Measurements from ENCODE around the gene TTC16. TPM values are rescaled to one million over a fixed set of nuclear protein-coding genes. Genes with fewer than 3 reads are reported as not detected.

TTC16 gene
- total RNA-seq, 1 experiment from 2014 or later: not detected

GRCh38 chr9:127734747-127735529 lies 19.1 kb downstream of the TTC16 start, which contains the start of gene TOR2A:
Gene TOR2A (minus strand): TSS chr9:127735294. CDS start chr9:127735270, 24 bp downstream.
- Histone ChIP-seq H3K36me3 (ENCODE audit: insufficient read depth, low read length) (no peaks in the 10 kb centered on the region), H3K4me2 (ENCODE audit: low read depth, low read length, poor library complexity, severe bottlenecking) (peak within 1 kb of the TSS; percentile 95), H2AFZ (ENCODE audit: low read length) (peak within 1 kb of the TSS; percentile 97; the same call in 1 of the 2 replicates), H3K27me3 (ENCODE audit: low read length) (no peaks in the 10 kb centered on the region), H3K4me1 (ENCODE audit: low read length) (peaks cover 14% of the 10 kb centered on the region), H3K9me2 (replicated peaks; ENCODE audit: insufficient read depth, low read length) (no peaks in the 10 kb centered on the region), H3K9ac (ENCODE audit: low read length) (peak within 1 kb of the TSS; percentile 86), H3K27ac (ENCODE audit: low read length) (peak within 1 kb of the TSS; percentile 51), H3K4me3 (ENCODE audit: low read length) (peak within 1 kb of the TSS; percentile 86), H3K79me2 (ENCODE audit: low read length) (no peaks in the 10 kb centered on the region), H3K9me3 (ENCODE audit: low read length) (no peaks in the 10 kb centered on the region), H4K20me1 (ENCODE audit: insufficient read depth, low read depth, low read length) (no peaks in the 10 kb centered on the region)
- DNase-seq: peak; percentile 99

DNA sequence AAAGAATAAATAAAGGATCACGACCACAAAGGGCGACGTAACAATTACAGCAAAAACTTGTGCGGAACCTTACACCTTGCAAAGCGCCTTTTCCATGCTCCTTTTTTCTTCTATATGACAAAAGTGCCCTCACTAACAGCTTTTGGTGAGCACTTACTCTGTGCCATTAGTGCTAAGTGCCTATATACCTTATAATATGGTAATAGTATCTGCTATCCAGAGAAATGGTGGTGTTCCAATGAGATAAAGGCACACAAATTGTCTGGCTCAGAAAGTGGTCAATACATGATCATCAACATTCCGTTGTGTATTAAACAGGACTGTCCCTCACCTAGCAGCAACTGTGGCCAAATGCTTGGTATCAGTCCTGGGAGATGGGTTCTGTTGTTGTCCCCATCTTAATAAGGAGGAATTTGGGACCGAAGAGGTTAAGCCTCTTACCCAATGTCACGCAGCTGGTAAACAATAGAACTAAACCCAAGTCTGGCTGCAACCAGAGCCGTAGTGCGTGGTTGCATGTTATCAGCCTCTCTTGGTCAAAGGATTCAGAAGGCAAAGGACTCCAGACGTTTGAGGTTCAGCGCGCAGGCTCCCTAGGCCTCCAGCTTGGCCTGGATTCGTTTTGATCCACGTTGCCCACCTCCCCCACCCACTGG lies 19.8 kb downstream of the TTC16 start:
- Histone ChIP-seq H3K27me3 (ENCODE audit: low read length) (no peaks in the 10 kb centered on the region), H4K20me1 (ENCODE audit: insufficient read depth, low read depth, low read length) (no peaks in the 10 kb centered on the region), H3K4me2 (ENCODE audit: low read depth, low read length, poor library complexity, severe bottlenecking) (peak overlapping the region; percentile 95), H3K9me3 (ENCODE audit: low read length) (no peaks in the 10 kb centered on the region), H2AFZ (ENCODE audit: low read length) (no peak overlapping the region), H3K9me2 (replicated peaks; ENCODE audit: insufficient read depth, low read length) (no peaks in the 10 kb centered on the region), H3K9ac (ENCODE audit: low read length) (no peak overlapping the region), H3K79me2 (ENCODE audit: low read length) (no peaks in the 10 kb centered on the region), H3K4me3 (ENCODE audit: low read length) (peak overlapping the region; percentile 7; the same call in 1 of the 2 replicates), H3K4me1 (ENCODE audit: low read length) (peaks cover 14% of the 10 kb centered on the region), H3K27ac (ENCODE audit: low read length) (no peak overlapping the region), H3K36me3 (ENCODE audit: insufficient read depth, low read length) (no peaks in the 10 kb centered on the region)
- no peak for DNase-seq

DNA sequence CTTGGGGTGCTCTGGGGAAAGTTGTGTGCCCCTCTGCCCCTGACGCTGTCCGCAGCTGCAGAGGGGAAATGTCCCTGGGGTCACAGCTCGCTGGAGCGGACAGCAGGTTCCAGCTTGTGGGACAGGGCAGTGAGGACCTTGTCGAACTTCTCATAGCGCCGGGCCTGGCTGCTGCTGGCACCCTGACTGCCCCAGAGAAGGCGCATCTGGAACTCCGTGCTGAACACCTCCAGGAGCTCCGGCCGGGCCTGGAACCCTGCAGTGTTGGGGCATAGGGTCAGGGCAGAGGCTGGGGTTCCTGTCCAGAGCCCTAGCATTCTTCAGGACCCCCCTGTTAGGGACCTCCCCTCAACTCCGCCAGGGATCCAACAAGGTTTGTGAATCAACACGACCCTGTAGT lies 22.8 kb downstream of the TTC16 start:
- Histone ChIP-seq H4K20me1 (ENCODE audit: insufficient read depth, low read depth, low read length) (no peaks in the 10 kb centered on the region), H3K27me3 (ENCODE audit: low read length) (no peaks in the 10 kb centered on the region), H3K4me1 (ENCODE audit: low read length) (peaks cover 14% of the 10 kb centered on the region), H3K9ac (ENCODE audit: low read length) (no peak overlapping the region), H3K9me3 (ENCODE audit: low read length) (no peaks in the 10 kb centered on the region), H3K4me2 (ENCODE audit: low read depth, low read length, poor library complexity, severe bottlenecking) (no peak overlapping the region), H3K27ac (ENCODE audit: low read length) (no peak overlapping the region), H3K79me2 (ENCODE audit: low read length) (no peaks in the 10 kb centered on the region), H3K9me2 (replicated peaks; ENCODE audit: insufficient read depth, low read length) (no peaks in the 10 kb centered on the region), H2AFZ (ENCODE audit: low read length) (no peak overlapping the region), H3K4me3 (ENCODE audit: low read length) (no peak overlapping the region), H3K36me3 (ENCODE audit: insufficient read depth, low read length) (no peaks in the 10 kb centered on the region)
- DNase-seq: no peak

DNA sequence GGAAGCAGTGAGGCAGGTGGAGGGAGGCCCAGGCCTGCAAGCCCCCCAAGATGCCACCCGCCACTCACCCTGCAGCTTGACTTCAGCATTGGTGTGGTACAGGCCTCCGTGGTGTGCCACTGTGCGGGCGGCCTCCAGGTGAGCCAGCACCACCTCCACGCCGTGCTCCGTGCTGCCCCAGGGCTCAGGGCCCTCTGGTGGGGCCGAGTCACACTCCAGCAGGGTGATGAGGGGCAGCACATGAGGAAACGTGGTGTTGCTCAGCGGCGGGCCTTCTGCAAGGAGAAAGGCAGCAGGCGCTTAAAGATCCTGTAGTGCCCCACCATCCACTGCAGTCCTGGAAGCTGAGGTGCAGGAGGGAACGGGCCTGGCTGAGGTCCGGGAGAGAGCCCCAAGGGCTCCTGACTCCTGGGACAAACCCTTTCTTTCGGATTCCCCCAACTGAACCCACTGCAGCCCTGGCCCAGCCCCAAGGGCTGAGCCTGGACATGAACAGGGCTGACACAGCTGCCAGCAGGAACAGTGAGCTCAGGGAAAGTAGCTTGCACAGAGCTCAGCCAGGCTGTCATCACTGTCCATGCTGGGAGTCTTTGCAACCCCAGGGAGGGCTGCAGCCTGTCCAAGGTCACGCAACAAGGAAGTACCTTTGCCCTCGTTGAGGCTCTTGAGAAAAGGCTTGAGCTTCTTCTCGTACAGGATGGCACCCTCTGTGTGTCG lies 23.9 kb downstream of the TTC16 start:
- Histone ChIP-seq H3K4me2 (ENCODE audit: low read depth, low read length, poor library complexity, severe bottlenecking) (no peak overlapping the region), H3K9ac (ENCODE audit: low read length) (no peak overlapping the region)
- no peak for DNase-seq

DNA sequence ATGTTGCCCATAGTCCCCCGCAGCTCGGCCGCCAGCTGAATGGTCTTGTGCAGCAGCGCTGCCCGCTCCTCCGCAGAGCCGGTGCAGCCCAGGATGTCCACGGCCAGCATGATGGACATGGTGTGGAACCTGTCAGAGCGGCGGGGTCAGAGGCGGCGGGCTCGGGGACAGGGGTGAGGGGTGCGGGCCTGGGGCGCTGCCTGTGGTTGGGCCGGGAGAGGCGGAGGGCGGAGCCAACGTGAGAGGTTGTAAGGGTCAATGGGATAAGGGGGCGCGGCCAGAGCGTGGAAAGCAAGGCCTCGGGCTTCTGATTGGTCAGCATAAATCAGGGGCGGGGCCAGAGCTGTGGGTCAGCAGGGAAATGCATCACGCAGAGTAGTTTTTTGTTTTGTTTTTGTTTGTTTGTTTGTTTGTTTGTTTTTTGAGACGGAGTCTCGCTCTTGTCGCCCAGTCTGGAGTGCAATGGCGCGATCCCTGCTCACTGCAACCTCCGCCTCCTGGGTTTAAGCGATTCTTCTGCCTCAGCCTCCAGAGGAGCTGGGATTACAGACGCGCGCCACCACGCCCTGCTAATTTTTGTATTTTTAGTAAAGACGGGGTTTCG lies 26.1 kb downstream of the TTC16 start:
- no peaks in the 10 kb centered on the region for H3K4me1 ChIP-seq (ENCODE audit: low read length)
- H3K27ac ChIP-seq (ENCODE audit: low read length): no peak overlapping the region
- no peaks in the 10 kb centered on the region for H3K36me3 ChIP-seq (ENCODE audit: insufficient read depth, low read length)
- DNase-seq: no peak
- no peak overlapping the region for H3K4me2 ChIP-seq (ENCODE audit: low read depth, low read length, poor library complexity, severe bottlenecking)
- H3K9me3 ChIP-seq (ENCODE audit: low read length): no peaks in the 10 kb centered on the region
- no peaks in the 10 kb centered on the region for H4K20me1 ChIP-seq (ENCODE audit: insufficient read depth, low read depth, low read length)
- no peak overlapping the region for H2AFZ ChIP-seq (ENCODE audit: low read length)
- H3K27me3 ChIP-seq (ENCODE audit: low read length): no peaks in the 10 kb centered on the region
- no peak overlapping the region for H3K9ac ChIP-seq (ENCODE audit: low read length)
- no peaks in the 10 kb centered on the region for H3K9me2 ChIP-seq (replicated peaks; ENCODE audit: insufficient read depth, low read length)
- no peak overlapping the region for H3K4me3 ChIP-seq (ENCODE audit: low read length)
- H3K79me2 ChIP-seq (ENCODE audit: low read length): no peaks in the 10 kb centered on the region

More for the DNA sequence above, 23.9 kb downstream of the TTC16 start:
- no peaks in the 10 kb centered on the region for H3K79me2 ChIP-seq (ENCODE audit: low read length)
- H3K27ac ChIP-seq (ENCODE audit: low read length): no peak overlapping the region
- H3K9me2 ChIP-seq (replicated peaks; ENCODE audit: insufficient read depth, low read length): no peaks in the 10 kb centered on the region
- H3K4me3 ChIP-seq (ENCODE audit: low read length): no peak overlapping the region
- peaks cover 6% of the 10 kb centered on the region for H3K4me1 ChIP-seq (ENCODE audit: low read length)
- no peaks in the 10 kb centered on the region for H3K27me3 ChIP-seq (ENCODE audit: low read length)
- no peaks in the 10 kb centered on the region for H3K9me3 ChIP-seq (ENCODE audit: low read length)
- H3K36me3 ChIP-seq (ENCODE audit: insufficient read depth, low read length): no peaks in the 10 kb centered on the region
- no peak overlapping the region for H2AFZ ChIP-seq (ENCODE audit: low read length)
- no peaks in the 10 kb centered on the region for H4K20me1 ChIP-seq (ENCODE audit: insufficient read depth, low read depth, low read length)

- no peaks in the 10 kb centered on the region for H3K4me1 ChIP-seq (ENCODE audit: low read length)
- H3K36me3 ChIP-seq (ENCODE audit: insufficient read depth, low read length): no peaks in the 10 kb centered on the region
- H3K27me3 ChIP-seq (ENCODE audit: low read length): no peaks in the 10 kb centered on the region
- no peak overlapping the region for H3K27ac ChIP-seq (ENCODE audit: low read length)
- no peaks in the 10 kb centered on the region for H4K20me1 ChIP-seq (ENCODE audit: insufficient read depth, low read depth, low read length)
- no peak overlapping the region for H2AFZ ChIP-seq (ENCODE audit: low read length)
- no peak overlapping the region for H3K9ac ChIP-seq (ENCODE audit: low read length)
- peak; percentile 54 for DNase-seq
- H3K79me2 ChIP-seq (ENCODE audit: low read length): no peaks in the 10 kb centered on the region
- no peak overlapping the region for H3K4me3 ChIP-seq (ENCODE audit: low read length)
- no peaks in the 10 kb centered on the region for H3K9me2 ChIP-seq (replicated peaks; ENCODE audit: insufficient read depth, low read length)
- no peak overlapping the region for H3K4me2 ChIP-seq (ENCODE audit: low read depth, low read length, poor library complexity, severe bottlenecking)
- H3K9me3 ChIP-seq (ENCODE audit: low read length): no peaks in the 10 kb centered on the region
Observed at GRCh38 chr9:127742435-127743088, 26.7 kb downstream of the TTC16 start.

DNA sequence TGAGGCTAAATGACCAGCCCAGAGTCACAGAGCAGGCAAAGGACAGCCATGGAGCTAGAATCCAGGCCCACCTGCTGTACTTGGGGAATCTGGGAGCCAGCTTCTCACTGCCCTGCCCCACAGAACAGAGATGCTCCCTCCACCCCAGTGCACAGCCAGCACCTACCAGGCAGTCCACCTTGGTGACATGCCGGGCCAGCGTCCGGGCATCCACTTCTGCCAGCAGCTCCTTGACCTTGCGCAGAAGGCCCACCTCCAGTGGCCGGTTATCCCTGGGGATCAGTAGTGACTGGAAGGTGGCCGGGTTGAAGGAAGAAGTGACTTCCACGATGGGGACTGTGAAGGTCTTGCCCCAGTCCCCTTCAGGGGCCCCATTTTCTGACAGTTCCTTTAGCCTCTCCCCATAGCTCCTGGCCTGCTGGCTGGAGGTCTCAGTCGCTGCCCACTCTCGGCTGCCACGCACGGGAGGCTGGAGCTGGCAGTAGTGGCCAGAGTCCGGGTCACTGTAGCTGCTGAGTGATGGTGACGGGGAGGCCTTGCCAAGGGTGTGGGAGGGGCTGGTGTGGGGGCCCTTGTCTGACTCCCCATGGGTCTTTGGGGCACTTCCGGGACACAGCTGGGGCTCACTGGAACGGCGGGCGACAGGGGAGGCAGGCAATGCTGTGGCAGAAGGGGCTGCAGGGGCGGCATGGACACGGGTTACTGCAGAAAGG lies 28.7 kb downstream of the TTC16 start:
- Histone ChIP-seq H2AFZ (ENCODE audit: low read length) (no peak overlapping the region), H3K9me2 (replicated peaks; ENCODE audit: insufficient read depth, low read length) (no peaks in the 10 kb centered on the region), H4K20me1 (ENCODE audit: insufficient read depth, low read depth, low read length) (no peaks in the 10 kb centered on the region), H3K4me3 (ENCODE audit: low read length) (no peak overlapping the region), H3K4me1 (ENCODE audit: low read length) (no peaks in the 10 kb centered on the region), H3K9ac (ENCODE audit: low read length) (no peak overlapping the region), H3K4me2 (ENCODE audit: low read depth, low read length, poor library complexity, severe bottlenecking) (no peak overlapping the region), H3K9me3 (ENCODE audit: low read length) (no peaks in the 10 kb centered on the region), H3K27me3 (ENCODE audit: low read length) (no peaks in the 10 kb centered on the region), H3K27ac (ENCODE audit: low read length) (no peak overlapping the region), H3K36me3 (ENCODE audit: insufficient read depth, low read length) (no peaks in the 10 kb centered on the region), H3K79me2 (ENCODE audit: low read length) (no peaks in the 10 kb centered on the region)
- DNase-seq: no peak
